MCF 10A (cell line): ENCODE results near the gene PLP1. TPM values are rescaled to one million over a fixed set of nuclear protein-coding genes. Genes with fewer than 3 reads are reported as not detected.
"Not testable (repeated sequence)": the region's sequence is repeated elsewhere in the genome, so short reads cannot be mapped to it uniquely, and the experiment has no call there.

Experiments
- BruUV-seq: library from RNA; stranded (reverse); fragments of 400-500 nt; replicated peaks from 2 replicates; lab custom pipeline; 2021; lab: Mats Ljungman, UMichigan
- CTCF ChIA-PET: fragments of 300-600 bp; sonication (Branson Sonifier 250); formaldehyde crosslinking; extraction: SDS; loops from one replicate; lab custom pipeline; 2021; ENCODE audit warnings: antibody characterized with exemption, inconsistent platforms; lab: Yijun Ruan, JAX
- POLR2A ChIA-PET: fragments of 300-600, 350-650 bp; sonication (Branson Sonifier 250); formaldehyde crosslinking; extraction: SDS; loops from one replicate; lab custom pipeline; 2020; ENCODE audit warnings: antibody characterized with exemption, inconsistent platforms; lab: Yijun Ruan, JAX
- DNase-seq: peaks from one replicate; pipeline ENCODE4 v3.0.0-alpha.2; 2018; ENCODE audit not compliant: unreplicated experiment
- H3K27ac Mint-ChIP-seq: one replicate; pipeline ENCODE4 v1.8.0; 2022; ENCODE audit warnings: mild to moderate bottlenecking, low read depth, mixed read lengths; ENCODE audit not compliant: unreplicated experiment
- H3K27me3 Mint-ChIP-seq: one replicate; pipeline ENCODE4 v1.8.0; 2022; ENCODE audit warnings: mixed read lengths; ENCODE audit not compliant: insufficient read depth, unreplicated experiment
- H3K36me3 Mint-ChIP-seq: one replicate; pipeline ENCODE4 v1.8.0; 2022; ENCODE audit warnings: mild to moderate bottlenecking, moderate library complexity, mixed read lengths; ENCODE audit not compliant: insufficient read depth, unreplicated experiment
- H3K4me1 Mint-ChIP-seq: one replicate; pipeline ENCODE4 v1.8.0; 2022; ENCODE audit warnings: mixed read lengths; ENCODE audit not compliant: insufficient read depth, unreplicated experiment
- H3K4me3 Mint-ChIP-seq: one replicate; pipeline ENCODE4 v1.8.0; 2022; ENCODE audit warnings: mild to moderate bottlenecking, moderate library complexity, mixed read lengths; ENCODE audit not compliant: unreplicated experiment
- H3K9me3 Mint-ChIP-seq: one replicate; pipeline ENCODE4 v1.8.0; 2022; ENCODE audit warnings: mixed read lengths; ENCODE audit not compliant: unreplicated experiment
- intact Hi-C: fragments of 100-400 bp; cut with micrococcal nuclease; formaldehyde crosslinking; loops from 2 replicates; pipeline ENCODE4 v1.14.1; 2022
- total RNA-seq: library from RNA; stranded (reverse); gene quantifications from 2 replicates; pipeline ENCODE4 v1.2.3, GENCODE V29; 2022
- TF ChIP-seq, protein P1 (sequence below): fragments of 200-600 bp; IDR thresholded peaks from one replicate; pipeline ENCODE4 v1.8.0; 2022; ENCODE audit warnings: antibody characterized with exemption, mild to moderate bottlenecking; ENCODE audit not compliant: unreplicated experiment

PLP1 gene
- total RNA-seq, 1 experiment from 2014 or later: not detected

DNA sequence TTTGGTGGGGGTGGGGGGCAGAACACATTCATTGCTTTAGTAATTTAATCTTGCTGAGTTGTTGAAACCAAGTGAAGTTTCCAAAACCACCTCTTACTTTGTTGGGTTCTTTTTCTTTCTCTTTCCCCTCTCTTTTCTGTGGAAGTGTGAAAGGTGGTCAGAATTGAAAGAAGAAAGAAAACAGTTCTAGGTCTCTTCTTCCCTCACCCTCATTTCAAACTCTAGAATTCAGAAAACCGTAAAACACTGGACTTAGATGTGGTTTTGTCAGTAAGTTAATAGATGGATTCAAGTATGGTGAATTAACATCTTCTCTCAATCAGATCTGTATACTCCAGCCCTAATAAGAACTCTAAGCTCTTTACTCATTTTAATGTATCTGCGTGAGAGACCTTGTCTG, 23.7 kb downstream of the PLP1 start:
- TF ChIP-seq, protein P1, sequence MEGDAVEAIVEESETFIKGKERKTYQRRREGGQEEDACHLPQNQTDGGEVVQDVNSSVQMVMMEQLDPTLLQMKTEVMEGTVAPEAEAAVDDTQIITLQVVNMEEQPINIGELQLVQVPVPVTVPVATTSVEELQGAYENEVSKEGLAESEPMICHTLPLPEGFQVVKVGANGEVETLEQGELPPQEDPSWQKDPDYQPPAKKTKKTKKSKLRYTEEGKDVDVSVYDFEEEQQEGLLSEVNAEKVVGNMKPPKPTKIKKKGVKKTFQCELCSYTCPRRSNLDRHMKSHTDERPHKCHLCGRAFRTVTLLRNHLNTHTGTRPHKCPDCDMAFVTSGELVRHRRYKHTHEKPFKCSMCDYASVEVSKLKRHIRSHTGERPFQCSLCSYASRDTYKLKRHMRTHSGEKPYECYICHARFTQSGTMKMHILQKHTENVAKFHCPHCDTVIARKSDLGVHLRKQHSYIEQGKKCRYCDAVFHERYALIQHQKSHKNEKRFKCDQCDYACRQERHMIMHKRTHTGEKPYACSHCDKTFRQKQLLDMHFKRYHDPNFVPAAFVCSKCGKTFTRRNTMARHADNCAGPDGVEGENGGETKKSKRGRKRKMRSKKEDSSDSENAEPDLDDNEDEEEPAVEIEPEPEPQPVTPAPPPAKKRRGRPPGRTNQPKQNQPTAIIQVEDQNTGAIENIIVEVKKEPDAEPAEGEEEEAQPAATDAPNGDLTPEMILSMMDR: no peak
- Mint-ChIP-seq H3K4me3 (no peak overlapping the region), H3K4me1 (no peaks in the 10 kb centered on the region), H3K9me3 (no peaks in the 10 kb centered on the region), H3K27me3 (peaks cover 62% of the 10 kb centered on the region), H3K27ac (no peak overlapping the region), H3K36me3 (no peaks in the 10 kb centered on the region)
- no peak for DNase-seq
- CTCF ChIA-PET: no interaction called here
- BruUV-seq: no TSS peak
- POLR2A ChIA-PET: no interaction called here
- intact Hi-C loops: no loop called here

DNA sequence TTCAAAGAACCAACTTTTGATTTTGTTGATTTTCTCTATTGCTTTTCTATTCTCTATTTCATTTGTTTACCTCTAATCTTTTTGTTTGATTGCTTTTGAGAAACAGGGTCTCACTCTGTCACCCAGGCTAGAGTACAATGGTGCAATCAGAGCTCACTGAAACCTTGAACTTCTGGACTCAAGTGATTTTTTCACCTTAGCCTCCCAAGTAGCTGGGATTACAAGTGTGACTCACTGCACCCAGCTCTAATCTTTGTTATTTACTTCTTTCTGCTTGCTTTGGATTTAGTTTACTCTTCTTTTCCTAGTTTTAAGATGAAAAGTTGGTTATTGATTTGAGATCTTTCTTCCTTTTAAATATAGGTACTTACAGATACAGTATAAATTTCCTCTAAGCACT, 29.2 kb downstream of the PLP1 start:
- no TSS peak for BruUV-seq
- no peaks in the 10 kb centered on the region for H3K36me3 Mint-ChIP-seq
- ChIA-PET CTCF (no interaction called here), POLR2A (interaction anchor here (0.6 kb wide), 1 partner anchor 320 kb away, joined by 3 read pairs; no protein-coding TSS in a partner anchor)
- no peaks in the 10 kb centered on the region for H3K4me1 Mint-ChIP-seq
- no peak for DNase-seq
- H3K9me3 Mint-ChIP-seq: no peaks in the 10 kb centered on the region
- intact Hi-C loops: no loop called here
- peaks cover 87% of the 10 kb centered on the region for H3K27me3 Mint-ChIP-seq
- no peak overlapping the region for H3K27ac Mint-ChIP-seq
- TF ChIP-seq, protein P1: no peak
- H3K4me3 Mint-ChIP-seq: no peak overlapping the region

DNA sequence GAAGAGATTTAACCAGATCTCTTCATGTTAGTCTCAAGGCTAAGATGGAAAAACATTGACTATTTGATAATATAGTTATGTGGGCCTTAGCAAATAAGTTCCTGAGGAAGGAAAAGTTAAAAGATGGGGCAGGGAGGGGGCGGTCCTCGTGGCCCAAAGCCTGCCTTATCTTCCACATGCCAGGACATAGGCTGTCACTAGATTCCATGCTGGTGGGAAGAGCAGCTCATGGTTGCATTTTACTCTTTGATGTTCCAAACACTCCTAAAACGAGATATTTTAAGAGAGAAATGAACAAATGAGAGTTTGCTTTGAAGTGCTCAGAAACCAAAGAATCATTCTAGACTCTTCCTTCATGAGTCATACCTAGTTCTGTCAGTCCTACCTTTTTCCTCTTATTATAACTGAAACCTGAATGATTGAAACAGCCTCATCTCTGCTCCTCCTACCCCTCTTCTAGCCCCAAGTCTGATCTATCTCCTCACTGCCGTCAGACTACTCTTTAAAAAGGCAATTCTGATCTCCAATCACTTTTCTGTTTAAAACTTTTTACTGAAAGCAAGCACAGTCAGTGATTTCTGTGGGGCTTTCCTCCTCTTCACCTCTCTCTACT, 30.3 kb downstream of the PLP1 start:
- CTCF ChIA-PET: interaction anchor here (0.9 kb wide), 1 partner anchor 12 kb away, joined by 3 read pairs; no protein-coding TSS in a partner anchor
- no peak overlapping the region for H3K4me3 Mint-ChIP-seq
- TF ChIP-seq, protein P1: no peak
- H3K4me1 Mint-ChIP-seq: no peaks in the 10 kb centered on the region
- no TSS peak for BruUV-seq
- H3K36me3 Mint-ChIP-seq: no peaks in the 10 kb centered on the region
- no peak overlapping the region for H3K27ac Mint-ChIP-seq
- POLR2A ChIA-PET: no interaction called here
- DNase-seq: no peak
- H3K9me3 Mint-ChIP-seq: no peaks in the 10 kb centered on the region
- peaks cover 79% of the 10 kb centered on the region for H3K27me3 Mint-ChIP-seq
- intact Hi-C loops: no loop called here

DNA sequence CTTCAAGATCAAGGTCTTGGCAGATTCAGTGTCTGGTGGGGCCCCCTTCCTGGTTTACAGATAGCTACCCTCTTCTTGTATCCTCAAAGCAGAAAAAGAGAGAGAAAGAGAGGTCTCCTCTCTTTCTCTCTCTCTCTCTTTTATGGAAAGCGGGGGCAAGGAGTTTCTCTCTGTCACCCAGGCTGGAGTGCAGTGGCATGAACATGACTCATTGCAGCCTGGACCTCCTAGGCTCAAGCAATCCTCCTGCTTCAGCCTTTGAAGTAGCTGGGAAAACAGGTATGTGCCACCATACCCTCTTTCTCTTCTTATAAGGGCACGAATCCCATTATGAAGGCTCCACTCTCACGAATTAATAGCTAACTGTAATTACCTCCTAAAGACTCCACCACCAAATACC, 35.2 kb downstream of the PLP1 start:
- no TSS peak for BruUV-seq
- intact Hi-C loops: no loop called here
- Mint-ChIP-seq H3K4me3 (no peak overlapping the region), H3K27me3 (peaks cover 69% of the 10 kb centered on the region), H3K4me1 (no peaks in the 10 kb centered on the region), H3K36me3 (no peaks in the 10 kb centered on the region), H3K27ac (no peak overlapping the region), H3K9me3 (no peaks in the 10 kb centered on the region)
- ChIA-PET POLR2A (interaction anchor here (0.9 kb wide), 1 partner anchor 28 kb away, joined by 5 read pairs; no protein-coding TSS in a partner anchor), CTCF (interaction anchor here (0.5 to 1.4 kb wide), 4 partner anchors 33 to 276 kb away, joined by 3 to 5 read pairs (median 4); no protein-coding TSS in a partner anchor)
- no peak for DNase-seq
- TF ChIP-seq, protein P1: no peak

DNA sequence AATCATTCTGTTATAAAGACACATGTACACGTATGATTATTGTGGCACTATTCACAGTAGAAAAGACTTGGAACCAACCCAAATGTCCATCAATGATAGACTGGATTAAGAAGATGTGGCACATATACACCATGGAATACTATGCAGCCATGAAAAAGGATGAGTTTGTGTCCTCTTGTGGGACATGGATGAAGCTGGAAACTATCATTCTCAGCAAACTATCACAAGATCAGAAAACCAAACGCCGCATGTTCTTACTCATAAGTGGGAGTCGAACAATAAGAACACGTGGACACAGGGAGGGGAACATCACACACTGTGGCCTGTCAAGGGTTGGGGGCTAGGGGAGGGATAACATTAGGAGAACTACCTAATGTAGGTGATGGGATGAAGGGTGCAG, 40.5 kb downstream of the PLP1 start:
- CTCF ChIA-PET: interaction anchor here (0.6 to 1.5 kb wide), 5 partner anchors 8 to 327 kb away, joined by 3 to 6 read pairs (median 5); no protein-coding TSS in a partner anchor
- H3K4me3 Mint-ChIP-seq, DNase-seq, H3K9me3 Mint-ChIP-seq, H3K27ac Mint-ChIP-seq, BruUV-seq, POLR2A ChIA-PET, H3K4me1 Mint-ChIP-seq, H3K36me3 Mint-ChIP-seq: not testable (repeated sequence)
- H3K27me3 Mint-ChIP-seq: peaks cover 36% of the 10 kb centered on the region
- intact Hi-C loops: loop anchor here (1.0 to 2.0 kb wide), 3 partner anchors 129 to 328 kb away; no protein-coding TSS in a partner anchor
